HT1080 (cell line): Measurements from ENCODE around the gene HEXIM1. TPM values are rescaled to one million over a fixed set of nuclear protein-coding genes. Genes with fewer than 3 reads are reported as not detected.

ENCODE experiments used
- DNase-seq: peaks from one replicate; pipeline ENCODE4 v3.0.0-alpha.2; 2015; ENCODE audit warnings: low read depth
- total RNA-seq: library from RNA; depleted of rRNA; stranded (reverse); fragments of >200 nt; shearing (Covaris generic); gene quantifications from 2 replicates; pipeline ENCODE4 v1.2.3, GENCODE V29; 2014

The HEXIM1 gene
- total RNA-seq, 1 experiment from 2014 or later = 45.7 TPM

- no peak for DNase-seq
Observed at GRCh38 chr17:45145035-45145389, 3.3 kb upstream of the HEXIM1 start.

- no peak for DNase-seq
Observed at GRCh38 chr17:45146166-45146565, 2.1 kb upstream of the HEXIM1 start.

- no peak for DNase-seq
Observed at GRCh38 chr17:45146592-45146889, 1.7 kb upstream of the HEXIM1 start.

GRCh38 chr17:45146890-45147580 lies 1.2 kb upstream of the HEXIM1 start:
- DNase-seq = no peak

- peak; percentile 91 for DNase-seq
Observed at GRCh38 chr17:45147581-45148182, 593 bp upstream of the HEXIM1 start.

GRCh38 chr17:45149037-45149668 lies 878 bp downstream of the HEXIM1 start:
- peak; percentile 82 for DNase-seq

- no peak for DNase-seq
Observed at GRCh38 chr17:45149669-45150664, 1.7 kb downstream of the HEXIM1 start.

GRCh38 chr17:45150911-45151809 lies 2.9 kb downstream of the HEXIM1 start:
- no peak for DNase-seq

- DNase-seq = no peak
Observed at GRCh38 chr17:45155029-45155428, 6.8 kb downstream of the HEXIM1 start.

- no peak for DNase-seq
Observed at GRCh38 chr17:45155483-45155882, 7.2 kb downstream of the HEXIM1 start.

GRCh38 chr17:45156242-45156641 lies 8.0 kb downstream of the HEXIM1 start:
- no peak for DNase-seq

GRCh38 chr17:45160447-45161287 lies 12.4 kb downstream of the HEXIM1 start:
- DNase-seq = peak; percentile 58

GRCh38 chr17:45161288-45162024 lies 13.2 kb downstream of the HEXIM1 start, which contains the start of gene HEXIM2:
HEXIM2 (plus strand) TSS chr17:45161875; CDS start chr17:45162794, 919 bp downstream.
- peak; percentile 100 for DNase-seq

- no peak for DNase-seq
Observed at GRCh38 chr17:45162025-45162687, 13.9 kb downstream of the HEXIM1 start.

GRCh38 chr17:45164734-45165269 lies 16.5 kb downstream of the HEXIM1 start:
- DNase-seq = no peak

- DNase-seq = no peak
Observed at GRCh38 chr17:45168991-45169752, 20.9 kb downstream of the HEXIM1 start.

- no peak for DNase-seq
Observed at GRCh38 chr17:45170280-45170930, 22.1 kb downstream of the HEXIM1 start.
